GM23338 (cell line): ENCODE data around the gene ZBTB5. TPM values are rescaled to one million over a fixed set of nuclear protein-coding genes. Genes with fewer than 3 reads are reported as not detected.

Source experiments
- ATAC-seq: fragments of 200-7000 bp; cut with Tn5 transposase; 3 replicates; pipeline ENCODE4 v1.9.1; 2020
- DNase-seq: peaks from one replicate; pipeline ENCODE4 v3.0.0-alpha.2; 2015; ENCODE audit warnings: low spot score
- H2AFZ ChIP-seq: fragments of 200-600 bp; sonication (generic); 2 replicates; pipeline ENCODE4 v1.8.0; 2016; ENCODE audit warnings: antibody characterized with exemption, mild to moderate bottlenecking, moderate library complexity
- H3F3A ChIP-seq: fragments of 200-600 bp; sonication (generic); replicated peaks from 2 replicates; pipeline ENCODE4 v1.8.0; 2017; ENCODE audit warnings: antibody characterized with exemption, mixed run types, low read depth
- H3K27ac ChIP-seq: fragments of 200-600 bp; sonication (generic); 2 replicates; pipeline ENCODE4 v1.6.1; 2016; ENCODE audit warnings: low read depth
- H3K27me3 ChIP-seq: fragments of 200-600 bp; sonication (generic); 2 replicates; pipeline ENCODE4 v1.8.0; 2016; ENCODE audit warnings: mild to moderate bottlenecking, mixed run types, moderate library complexity; ENCODE audit not compliant: insufficient read depth
- H3K36me3 ChIP-seq: fragments of 200-600 bp; sonication (generic); 2 replicates; pipeline ENCODE4 v1.8.0; 2016; ENCODE audit warnings: mild to moderate bottlenecking; ENCODE audit not compliant: insufficient read depth
- H3K4me1 ChIP-seq: fragments of 200-600 bp; sonication (generic); 2 replicates; pipeline ENCODE4 v1.8.0; 2016; ENCODE audit warnings: mild to moderate bottlenecking, moderate library complexity; ENCODE audit not compliant: insufficient read depth
- H3K4me2 ChIP-seq: fragments of 200-600 bp; sonication (generic); 2 replicates; pipeline ENCODE4 v1.7.1; 2017; ENCODE audit warnings: mixed run types
- H3K4me3 ChIP-seq: fragments of 200-600 bp; sonication (generic); 2 replicates; pipeline ENCODE4 v1.6.1; 2016; ENCODE audit warnings: mixed run types
- H3K79me2 ChIP-seq: fragments of 200-600 bp; sonication (generic); replicated peaks from 2 replicates; pipeline ENCODE4 v1.8.0; 2017; ENCODE audit warnings: mild to moderate bottlenecking; ENCODE audit not compliant: insufficient read depth
- H3K9me2 ChIP-seq: fragments of 200-600 bp; sonication (generic); 2 replicates; pipeline ENCODE4 v1.8.0; 2017; ENCODE audit not compliant: insufficient read depth
- H4K20me1 ChIP-seq: fragments of 200-600 bp; sonication (generic); replicated peaks from 2 replicates; pipeline ENCODE4 v1.8.0; 2017; ENCODE audit warnings: mild to moderate bottlenecking; ENCODE audit not compliant: insufficient read depth
- H3K27ac Mint-ChIP-seq: 2 replicates; pipeline ENCODE4 v1.8.0; 2020; ENCODE audit warnings: inconsistent platforms, mild to moderate bottlenecking, moderate library complexity, mixed read lengths
- H3K27me3 Mint-ChIP-seq: 3 replicates; pipeline ENCODE4 v1.8.0; 2022; ENCODE audit warnings: low read depth, mild to moderate bottlenecking, moderate library complexity, mixed read lengths, inconsistent platforms; ENCODE audit not compliant: insufficient read depth, poor library complexity
- H3K36me3 Mint-ChIP-seq: 3 replicates; pipeline ENCODE4 v1.8.0; 2021; ENCODE audit warnings: low read depth, mild to moderate bottlenecking, inconsistent platforms, moderate library complexity, mixed read lengths
- H3K4me1 Mint-ChIP-seq: 3 replicates; pipeline ENCODE4 v1.8.0; 2020; ENCODE audit warnings: mild to moderate bottlenecking, inconsistent platforms, mixed read lengths
- H3K4me3 Mint-ChIP-seq: 3 replicates; pipeline ENCODE4 v1.8.0; 2021; ENCODE audit warnings: moderate library complexity, mild to moderate bottlenecking, inconsistent platforms, mixed read lengths
- H3K9me3 Mint-ChIP-seq: 3 replicates; pipeline ENCODE4 v1.8.0; 2020; ENCODE audit warnings: moderate library complexity, mild to moderate bottlenecking, inconsistent platforms, mixed read lengths
- CREB1 ChIP-seq: fragments of 250-450 bp; sonication (Bioruptor Pico); IDR thresholded peaks from 2 replicates; pipeline ENCODE4 v1.5.0; 2020; ENCODE audit warnings: low read depth, mild to moderate bottlenecking, moderate library complexity
- EZH2 ChIP-seq: fragments of 200-600 bp; sonication (generic); IDR thresholded peaks from one replicate; pipeline ENCODE4 v1.8.0; 2017; ENCODE audit warnings: antibody characterized with exemption, mild to moderate bottlenecking, low read depth; ENCODE audit not compliant: unreplicated experiment
- EZH2phosphoT487 ChIP-seq: fragments of 200-600 bp; sonication (generic); IDR thresholded peaks from one replicate; pipeline ENCODE4 v1.8.1; 2018; ENCODE audit warnings: antibody characterized with exemption; ENCODE audit not compliant: unreplicated experiment
- JUNB ChIP-seq: IDR thresholded peaks from one replicate; pipeline ENCODE4 v1.6.1; 2016; ENCODE audit warnings: antibody characterized with exemption; ENCODE audit not compliant: unreplicated experiment
- NANOG ChIP-seq: IDR thresholded peaks from 2 replicates; pipeline ENCODE4 v1.6.1; 2016; ENCODE audit warnings: antibody characterized with exemption, borderline replicate concordance
- POLR2AphosphoS5 ChIP-seq: IDR thresholded peaks from 2 replicates; pipeline ENCODE4 v1.6.1; 2016; ENCODE audit warnings: antibody characterized with exemption, low read depth
- STAT1 ChIP-seq: IDR thresholded peaks from one replicate; pipeline ENCODE4 v1.6.1; 2016; ENCODE audit warnings: antibody characterized with exemption; ENCODE audit not compliant: unreplicated experiment
- ZNF114 ChIP-seq: fragments of 250-450 bp; sonication (Bioruptor Pico); IDR thresholded peaks from 2 replicates; pipeline ENCODE4 v1.5.0; 2020; ENCODE audit warnings: mild to moderate bottlenecking, moderate library complexity
- ZNF331 ChIP-seq: fragments of 250-450 bp; sonication (Bioruptor Pico); IDR thresholded peaks from 2 replicates; pipeline ENCODE4 v1.5.0; 2020; ENCODE audit warnings: low read depth, mild to moderate bottlenecking, moderate library complexity
- polyA plus RNA-seq: library from polyadenylated mRNA; unstranded; fragments of >200 nt; fragmentation: Nextera tagmentation; extraction: Ambion mirVana; gene quantifications from 2 replicates; pipeline ENCODE4 v1.2.1, GENCODE V29; 2016
- total RNA-seq: library from RNA; depleted of rRNA; stranded (reverse); fragments of >200 nt; shearing (Covaris generic); gene quantifications from 2 replicates; pipeline ENCODE4 v1.2.3, GENCODE V29; 2014
- TF ChIP-seq, protein P1 (sequence below), 2 experiments: fragments of 200-600 bp in 1 of 2; sonication (generic) in 1 of 2; conservative IDR thresholded peaks; 2 replicates each; pipeline versions ENCODE4 v1.5.1 to v1.6.1; 2016 to 2017; ENCODE audit warnings: antibody characterized with exemption in 2 of 2, low read depth in 2 of 2, mild to moderate bottlenecking in 2 of 2, moderate library complexity in 1 of 2
- TF ChIP-seq, protein P2 (sequence below): IDR thresholded peaks from 2 replicates; pipeline ENCODE4 v1.6.1; 2016; ENCODE audit warnings: antibody characterized with exemption
- TF ChIP-seq, protein P3 (sequence below): fragments of 250-450 bp; sonication (Bioruptor Pico); IDR thresholded peaks from 2 replicates; pipeline ENCODE4 v1.5.0; 2020; ENCODE audit warnings: mild to moderate bottlenecking, moderate library complexity
- TF ChIP-seq, protein P4 (sequence below): IDR thresholded peaks from one replicate; pipeline ENCODE4 v1.6.1; 2018; ENCODE audit warnings: antibody characterized with exemption; ENCODE audit not compliant: unreplicated experiment

Gene ZBTB5
- total and polyA plus RNA-seq, 2 experiments from 2014 or later = 2.8 to 19.5 TPM

DNA sequence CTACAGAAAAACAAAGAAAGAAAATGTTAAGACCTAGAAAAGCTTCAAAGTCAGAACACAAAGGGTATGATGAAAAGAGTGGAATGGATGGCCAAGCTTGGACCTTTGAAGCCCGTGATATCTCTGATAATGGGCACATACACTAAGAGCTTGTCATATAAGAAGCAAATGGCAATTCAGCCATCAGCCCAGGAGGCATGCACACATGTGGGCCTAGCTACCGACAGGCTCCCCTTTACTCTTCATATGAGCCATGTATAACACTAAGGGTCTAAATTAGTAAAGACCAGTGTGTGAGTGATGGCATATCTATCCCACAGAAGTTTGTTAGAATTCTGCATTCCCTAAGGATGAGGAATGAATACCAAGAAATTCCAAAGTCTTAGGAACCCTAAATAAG is 22.7 kb downstream of the ZBTB5 start:
- H3K27ac Mint-ChIP-seq = no peak overlapping the region
- no peak overlapping the region for H2AFZ ChIP-seq
- peaks cover 16% of the 10 kb centered on the region for H3K36me3 ChIP-seq
- no peaks in the 10 kb centered on the region for H3K27me3 Mint-ChIP-seq
- no peak overlapping the region for H3K4me2 ChIP-seq
- DNase-seq (no peak), ATAC-seq (no peak)
- peaks cover 48% of the 10 kb centered on the region for H3K36me3 Mint-ChIP-seq
- TF ChIP-seq CREB1 (CRISPR knock-in tag) = no peak
- no peak for TF ChIP-seq NANOG
- no peak for TF ChIP-seq ZNF114
- no peak for TF ChIP-seq JUNB
- TF ChIP-seq, protein P1, sequence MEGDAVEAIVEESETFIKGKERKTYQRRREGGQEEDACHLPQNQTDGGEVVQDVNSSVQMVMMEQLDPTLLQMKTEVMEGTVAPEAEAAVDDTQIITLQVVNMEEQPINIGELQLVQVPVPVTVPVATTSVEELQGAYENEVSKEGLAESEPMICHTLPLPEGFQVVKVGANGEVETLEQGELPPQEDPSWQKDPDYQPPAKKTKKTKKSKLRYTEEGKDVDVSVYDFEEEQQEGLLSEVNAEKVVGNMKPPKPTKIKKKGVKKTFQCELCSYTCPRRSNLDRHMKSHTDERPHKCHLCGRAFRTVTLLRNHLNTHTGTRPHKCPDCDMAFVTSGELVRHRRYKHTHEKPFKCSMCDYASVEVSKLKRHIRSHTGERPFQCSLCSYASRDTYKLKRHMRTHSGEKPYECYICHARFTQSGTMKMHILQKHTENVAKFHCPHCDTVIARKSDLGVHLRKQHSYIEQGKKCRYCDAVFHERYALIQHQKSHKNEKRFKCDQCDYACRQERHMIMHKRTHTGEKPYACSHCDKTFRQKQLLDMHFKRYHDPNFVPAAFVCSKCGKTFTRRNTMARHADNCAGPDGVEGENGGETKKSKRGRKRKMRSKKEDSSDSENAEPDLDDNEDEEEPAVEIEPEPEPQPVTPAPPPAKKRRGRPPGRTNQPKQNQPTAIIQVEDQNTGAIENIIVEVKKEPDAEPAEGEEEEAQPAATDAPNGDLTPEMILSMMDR (conservative IDR thresholded peaks at IDR 0.05; ENCODE audit: low read depth in 2 of 2) = no peak
- no peak for TF ChIP-seq EZH2phosphoT487
- no peak for TF ChIP-seq EZH2
- no peak for TF ChIP-seq STAT1
- TF ChIP-seq, protein P2, sequence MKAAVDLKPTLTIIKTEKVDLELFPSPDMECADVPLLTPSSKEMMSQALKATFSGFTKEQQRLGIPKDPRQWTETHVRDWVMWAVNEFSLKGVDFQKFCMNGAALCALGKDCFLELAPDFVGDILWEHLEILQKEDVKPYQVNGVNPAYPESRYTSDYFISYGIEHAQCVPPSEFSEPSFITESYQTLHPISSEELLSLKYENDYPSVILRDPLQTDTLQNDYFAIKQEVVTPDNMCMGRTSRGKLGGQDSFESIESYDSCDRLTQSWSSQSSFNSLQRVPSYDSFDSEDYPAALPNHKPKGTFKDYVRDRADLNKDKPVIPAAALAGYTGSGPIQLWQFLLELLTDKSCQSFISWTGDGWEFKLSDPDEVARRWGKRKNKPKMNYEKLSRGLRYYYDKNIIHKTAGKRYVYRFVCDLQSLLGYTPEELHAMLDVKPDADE = no peak
- TF ChIP-seq, protein P3, sequence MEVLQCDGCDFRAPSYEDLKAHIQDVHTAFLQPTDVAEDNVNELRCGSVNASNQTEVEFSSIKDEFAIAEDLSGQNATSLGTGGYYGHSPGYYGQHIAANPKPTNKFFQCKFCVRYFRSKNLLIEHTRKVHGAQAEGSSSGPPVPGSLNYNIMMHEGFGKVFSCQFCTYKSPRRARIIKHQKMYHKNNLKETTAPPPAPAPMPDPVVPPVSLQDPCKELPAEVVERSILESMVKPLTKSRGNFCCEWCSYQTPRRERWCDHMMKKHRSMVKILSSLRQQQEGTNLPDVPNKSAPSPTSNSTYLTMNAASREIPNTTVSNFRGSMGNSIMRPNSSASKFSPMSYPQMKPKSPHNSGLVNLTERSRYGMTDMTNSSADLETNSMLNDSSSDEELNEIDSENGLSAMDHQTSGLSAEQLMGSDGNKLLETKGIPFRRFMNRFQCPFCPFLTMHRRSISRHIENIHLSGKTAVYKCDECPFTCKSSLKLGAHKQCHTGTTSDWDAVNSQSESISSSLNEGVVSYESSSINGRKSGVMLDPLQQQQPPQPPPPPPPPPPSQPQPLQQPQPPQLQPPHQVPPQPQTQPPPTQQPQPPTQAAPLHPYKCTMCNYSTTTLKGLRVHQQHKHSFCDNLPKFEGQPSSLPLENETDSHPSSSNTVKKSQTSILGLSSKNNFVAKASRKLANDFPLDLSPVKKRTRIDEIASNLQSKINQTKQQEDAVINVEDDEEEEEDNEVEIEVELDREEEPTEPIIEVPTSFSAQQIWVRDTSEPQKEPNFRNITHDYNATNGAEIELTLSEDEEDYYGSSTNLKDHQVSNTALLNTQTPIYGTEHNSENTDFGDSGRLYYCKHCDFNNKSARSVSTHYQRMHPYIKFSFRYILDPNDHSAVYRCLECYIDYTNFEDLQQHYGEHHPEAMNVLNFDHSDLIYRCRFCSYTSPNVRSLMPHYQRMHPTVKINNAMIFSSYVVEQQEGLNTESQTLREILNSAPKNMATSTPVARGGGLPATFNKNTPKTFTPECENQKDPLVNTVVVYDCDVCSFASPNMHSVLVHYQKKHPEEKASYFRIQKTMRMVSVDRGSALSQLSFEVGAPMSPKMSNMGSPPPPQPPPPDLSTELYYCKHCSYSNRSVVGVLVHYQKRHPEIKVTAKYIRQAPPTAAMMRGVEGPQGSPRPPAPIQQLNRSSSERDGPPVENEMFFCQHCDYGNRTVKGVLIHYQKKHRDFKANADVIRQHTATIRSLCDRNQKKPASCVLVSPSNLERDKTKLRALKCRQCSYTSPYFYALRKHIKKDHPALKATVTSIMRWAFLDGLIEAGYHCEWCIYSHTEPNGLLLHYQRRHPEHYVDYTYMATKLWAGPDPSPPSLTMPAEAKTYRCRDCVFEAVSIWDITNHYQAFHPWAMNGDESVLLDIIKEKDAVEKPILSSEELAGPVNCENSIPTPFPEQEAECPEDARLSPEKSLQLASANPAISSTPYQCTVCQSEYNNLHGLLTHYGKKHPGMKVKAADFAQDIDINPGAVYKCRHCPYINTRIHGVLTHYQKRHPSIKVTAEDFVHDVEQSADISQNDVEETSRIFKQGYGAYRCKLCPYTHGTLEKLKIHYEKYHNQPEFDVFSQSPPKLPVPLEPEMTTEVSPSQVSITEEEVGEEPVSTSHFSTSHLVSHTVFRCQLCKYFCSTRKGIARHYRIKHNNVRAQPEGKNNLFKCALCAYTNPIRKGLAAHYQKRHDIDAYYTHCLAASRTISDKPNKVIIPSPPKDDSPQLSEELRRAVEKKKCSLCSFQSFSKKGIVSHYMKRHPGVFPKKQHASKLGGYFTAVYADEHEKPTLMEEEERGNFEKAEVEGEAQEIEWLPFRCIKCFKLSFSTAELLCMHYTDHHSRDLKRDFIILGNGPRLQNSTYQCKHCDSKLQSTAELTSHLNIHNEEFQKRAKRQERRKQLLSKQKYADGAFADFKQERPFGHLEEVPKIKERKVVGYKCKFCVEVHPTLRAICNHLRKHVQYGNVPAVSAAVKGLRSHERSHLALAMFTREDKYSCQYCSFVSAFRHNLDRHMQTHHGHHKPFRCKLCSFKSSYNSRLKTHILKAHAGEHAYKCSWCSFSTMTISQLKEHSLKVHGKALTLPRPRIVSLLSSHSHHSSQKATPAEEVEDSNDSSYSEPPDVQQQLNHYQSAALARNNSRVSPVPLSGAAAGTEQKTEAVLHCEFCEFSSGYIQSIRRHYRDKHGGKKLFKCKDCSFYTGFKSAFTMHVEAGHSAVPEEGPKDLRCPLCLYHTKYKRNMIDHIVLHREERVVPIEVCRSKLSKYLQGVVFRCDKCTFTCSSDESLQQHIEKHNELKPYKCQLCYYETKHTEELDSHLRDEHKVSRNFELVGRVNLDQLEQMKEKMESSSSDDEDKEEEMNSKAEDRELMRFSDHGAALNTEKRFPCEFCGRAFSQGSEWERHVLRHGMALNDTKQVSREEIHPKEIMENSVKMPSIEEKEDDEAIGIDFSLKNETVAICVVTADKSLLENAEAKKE (CRISPR knock-in tag) = no peak
- TF ChIP-seq, protein P4, sequence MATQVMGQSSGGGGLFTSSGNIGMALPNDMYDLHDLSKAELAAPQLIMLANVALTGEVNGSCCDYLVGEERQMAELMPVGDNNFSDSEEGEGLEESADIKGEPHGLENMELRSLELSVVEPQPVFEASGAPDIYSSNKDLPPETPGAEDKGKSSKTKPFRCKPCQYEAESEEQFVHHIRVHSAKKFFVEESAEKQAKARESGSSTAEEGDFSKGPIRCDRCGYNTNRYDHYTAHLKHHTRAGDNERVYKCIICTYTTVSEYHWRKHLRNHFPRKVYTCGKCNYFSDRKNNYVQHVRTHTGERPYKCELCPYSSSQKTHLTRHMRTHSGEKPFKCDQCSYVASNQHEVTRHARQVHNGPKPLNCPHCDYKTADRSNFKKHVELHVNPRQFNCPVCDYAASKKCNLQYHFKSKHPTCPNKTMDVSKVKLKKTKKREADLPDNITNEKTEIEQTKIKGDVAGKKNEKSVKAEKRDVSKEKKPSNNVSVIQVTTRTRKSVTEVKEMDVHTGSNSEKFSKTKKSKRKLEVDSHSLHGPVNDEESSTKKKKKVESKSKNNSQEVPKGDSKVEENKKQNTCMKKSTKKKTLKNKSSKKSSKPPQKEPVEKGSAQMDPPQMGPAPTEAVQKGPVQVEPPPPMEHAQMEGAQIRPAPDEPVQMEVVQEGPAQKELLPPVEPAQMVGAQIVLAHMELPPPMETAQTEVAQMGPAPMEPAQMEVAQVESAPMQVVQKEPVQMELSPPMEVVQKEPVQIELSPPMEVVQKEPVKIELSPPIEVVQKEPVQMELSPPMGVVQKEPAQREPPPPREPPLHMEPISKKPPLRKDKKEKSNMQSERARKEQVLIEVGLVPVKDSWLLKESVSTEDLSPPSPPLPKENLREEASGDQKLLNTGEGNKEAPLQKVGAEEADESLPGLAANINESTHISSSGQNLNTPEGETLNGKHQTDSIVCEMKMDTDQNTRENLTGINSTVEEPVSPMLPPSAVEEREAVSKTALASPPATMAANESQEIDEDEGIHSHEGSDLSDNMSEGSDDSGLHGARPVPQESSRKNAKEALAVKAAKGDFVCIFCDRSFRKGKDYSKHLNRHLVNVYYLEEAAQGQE = no peak
- no peak for TF ChIP-seq ZNF331 (CRISPR knock-in tag)
- no peak for TF ChIP-seq POLR2AphosphoS5
- H3K9me3 Mint-ChIP-seq = no peaks in the 10 kb centered on the region
- peak overlapping the region; percentile 39; the same call in 1 of the 2 replicates for H3K27ac ChIP-seq
- H3K9me2 ChIP-seq = no peaks in the 10 kb centered on the region
- H3K4me1 Mint-ChIP-seq = peaks cover 2% of the 10 kb centered on the region; the same call in 2 of the 3 replicates
- peaks cover 72% of the 10 kb centered on the region for H3K79me2 ChIP-seq
- no peaks in the 10 kb centered on the region for H3K27me3 ChIP-seq
- no peaks in the 10 kb centered on the region for H3K4me1 ChIP-seq
- H3F3A ChIP-seq = 0 out of 2 replicates have a peak, but pooled peaks cover 9% of the 10 kb centered on the region
- H4K20me1 ChIP-seq = peaks cover 45% of the 10 kb centered on the region
- no peak overlapping the region for H3K4me3 ChIP-seq
- no peak overlapping the region for H3K4me3 Mint-ChIP-seq
